Regular cardiac myocyte (primary cell): ENCODE measurements around the gene TARDBP. TPM values are rescaled to one million over a fixed set of nuclear protein-coding genes. Genes with fewer than 3 reads are reported as not detected.

Source experiments
- total RNA-seq: library from RNA; depleted of rRNA; stranded (reverse); fragments of >200 nt; gene quantifications from 2 replicates; pipeline ENCODE4 v1.2.3, GENCODE V29; 2014

The TARDBP gene
- total RNA-seq = 112 and 119 TPM in 2 replicates

DNA sequence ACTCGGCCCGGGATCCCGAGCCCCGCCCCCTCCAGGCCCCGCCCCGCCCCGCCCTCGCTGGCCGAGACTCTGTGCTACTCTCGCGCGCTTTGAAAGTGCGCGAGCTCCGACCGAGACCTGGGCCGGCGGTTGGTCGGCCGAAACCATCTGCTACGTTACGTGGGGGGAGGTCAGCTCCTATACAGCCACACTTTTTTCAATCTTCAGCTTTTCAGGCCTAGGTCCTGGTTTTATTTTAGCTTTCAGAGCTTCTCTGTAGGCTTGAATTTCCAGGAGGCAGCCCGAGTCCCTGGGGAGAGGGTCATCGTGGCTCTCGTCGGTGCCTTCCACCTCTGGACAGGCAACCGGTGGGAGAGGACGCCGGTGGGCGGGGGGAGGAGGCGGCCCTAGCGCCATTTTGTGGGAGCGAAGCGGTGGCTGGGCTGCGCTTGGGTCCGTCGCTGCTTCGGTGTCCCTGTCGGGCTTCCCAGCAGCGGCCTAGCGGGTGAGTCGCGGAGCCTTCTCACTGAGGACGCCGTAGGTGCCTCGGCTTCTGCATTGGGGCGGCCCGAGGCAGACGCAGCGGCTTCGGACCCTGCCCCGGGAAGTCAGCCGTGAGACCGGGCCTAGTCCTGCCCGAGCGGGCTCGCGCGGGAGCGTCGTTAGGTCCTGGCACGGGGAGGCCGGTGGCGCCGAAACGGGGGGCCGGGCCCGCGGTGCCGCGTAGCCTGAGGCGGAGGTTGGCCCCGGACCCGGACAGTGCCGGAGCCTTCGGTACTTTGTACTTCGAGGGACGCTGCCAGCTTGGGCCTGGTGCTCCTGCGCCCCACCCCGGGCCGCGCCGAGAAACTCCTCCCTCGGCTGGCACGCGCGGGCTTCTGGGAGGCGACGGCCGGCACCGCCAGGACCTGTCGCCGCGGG lies at the start of gene TARDBP:
Gene TARDBP (plus strand): TSS at position 395 of the 900 bp plus-strand sequence. CDS start 1,074 bp downstream, outside the sequence.

GRCh38 chr1:11046625-11047365 lies 34.3 kb downstream of the TARDBP start, which contains the start of gene MASP2:
Gene MASP2, minus strand, starts transcription at chr1:11047239. Its CDS starts 32 bp downstream, at chr1:11047207.

GRCh38 chr1:11059968-11060830 lies 47.7 kb downstream of the TARDBP start, which contains the start of gene SRM:
Gene SRM, minus strand, starts transcription at chr1:11060018. Its CDS starts 75 bp downstream, at chr1:11059943.

Other genes starting within 250 kb of the TARDBP start
- gene CASZ1, start 216.0 kb upstream of the TARDBP start, total RNA-seq = under 0.01 and 0.56 TPM in 2 replicates
- 0.19 TPM in 1 of 2 replicates, not detected in the other for gene MASP2, start 34.6 kb downstream of the TARDBP start, total RNA-seq
- gene SRM, start 47.4 kb downstream of the TARDBP start, total RNA-seq = 14.4 and 38.0 TPM in 2 replicates
- gene EXOSC10, start 87.2 kb downstream of the TARDBP start, total RNA-seq = 25.1 and 38.2 TPM in 2 replicates
- gene ANGPTL7, start 176.7 kb downstream of the TARDBP start, total RNA-seq = under 0.01 TPM in 1 of 2 replicates, not detected in the other
- 28.2 and 38.0 TPM in 2 replicates for gene MTOR, start 249.9 kb downstream of the TARDBP start, total RNA-seq